ENCODE data around the gene GPR161.

DNA sequence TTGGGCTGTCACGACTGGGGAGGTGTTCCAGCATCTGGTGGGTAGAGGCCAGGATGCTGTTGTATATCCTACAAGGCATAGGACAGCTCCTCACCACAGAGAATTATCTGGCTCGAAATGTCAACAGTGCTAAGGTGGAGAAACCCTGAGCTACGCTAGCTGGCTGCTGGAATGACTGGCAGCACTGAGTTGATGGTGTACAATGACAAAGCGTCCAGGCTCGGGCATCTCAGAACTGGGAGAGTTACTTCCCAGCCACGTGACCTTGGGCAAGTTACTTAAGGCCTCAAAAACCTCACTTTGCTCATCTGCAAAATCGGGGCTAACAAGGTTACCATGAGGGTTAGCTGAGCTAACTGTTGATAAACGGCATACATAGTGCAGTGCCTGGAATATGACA is 35.4 kb downstream of the GPR161 start:
- TF ChIP-seq, protein P1, sequence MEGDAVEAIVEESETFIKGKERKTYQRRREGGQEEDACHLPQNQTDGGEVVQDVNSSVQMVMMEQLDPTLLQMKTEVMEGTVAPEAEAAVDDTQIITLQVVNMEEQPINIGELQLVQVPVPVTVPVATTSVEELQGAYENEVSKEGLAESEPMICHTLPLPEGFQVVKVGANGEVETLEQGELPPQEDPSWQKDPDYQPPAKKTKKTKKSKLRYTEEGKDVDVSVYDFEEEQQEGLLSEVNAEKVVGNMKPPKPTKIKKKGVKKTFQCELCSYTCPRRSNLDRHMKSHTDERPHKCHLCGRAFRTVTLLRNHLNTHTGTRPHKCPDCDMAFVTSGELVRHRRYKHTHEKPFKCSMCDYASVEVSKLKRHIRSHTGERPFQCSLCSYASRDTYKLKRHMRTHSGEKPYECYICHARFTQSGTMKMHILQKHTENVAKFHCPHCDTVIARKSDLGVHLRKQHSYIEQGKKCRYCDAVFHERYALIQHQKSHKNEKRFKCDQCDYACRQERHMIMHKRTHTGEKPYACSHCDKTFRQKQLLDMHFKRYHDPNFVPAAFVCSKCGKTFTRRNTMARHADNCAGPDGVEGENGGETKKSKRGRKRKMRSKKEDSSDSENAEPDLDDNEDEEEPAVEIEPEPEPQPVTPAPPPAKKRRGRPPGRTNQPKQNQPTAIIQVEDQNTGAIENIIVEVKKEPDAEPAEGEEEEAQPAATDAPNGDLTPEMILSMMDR (IDR thresholded peaks at IDR 0.05; ENCODE audit: low read depth, low read length) = no peak
- TF ChIP-seq POLR2A (IDR thresholded peaks at IDR 0.05; ENCODE audit: extremely low read depth, insufficient read length) (no peak), MYC (IDR thresholded peaks at IDR 0.05; ENCODE audit: low read depth, low read length) (no peak)
- TF ChIP-seq, protein P2, sequence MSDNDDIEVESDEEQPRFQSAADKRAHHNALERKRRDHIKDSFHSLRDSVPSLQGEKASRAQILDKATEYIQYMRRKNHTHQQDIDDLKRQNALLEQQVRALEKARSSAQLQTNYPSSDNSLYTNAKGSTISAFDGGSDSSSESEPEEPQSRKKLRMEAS (IDR thresholded peaks at IDR 0.05; ENCODE audit: low read depth, low read length) = no peak

Data from NB4 (cell line).